IMR-90 (cell line): ENCODE data around the gene ATG7. TPM values are rescaled to one million over a fixed set of nuclear protein-coding genes. Genes with fewer than 3 reads are reported as not detected.

Experiments
- ATAC-seq: fragments of 200-7000 bp; cut with Tn5 transposase; 2 replicates; pipeline ENCODE4 v1.9.1; 2020; ENCODE audit warnings: low read depth, mild to moderate bottlenecking, moderate library complexity
- BruUV-seq: library from RNA; stranded (reverse); fragments of 400-500 nt; replicated peaks from 2 replicates; lab custom pipeline; 2021; lab: Mats Ljungman, UMichigan
- CTCF ChIA-PET: fragments of 300-600 bp; formaldehyde crosslinking; extraction: SDS; loops from one replicate; lab custom pipeline; 2021; ENCODE audit warnings: antibody characterized with exemption; lab: Yijun Ruan, JAX
- POLR2A ChIA-PET: fragments of 300-600 bp; sonication (Branson Sonifier 250); formaldehyde crosslinking; loops from one replicate; lab custom pipeline; 2022; ENCODE audit warnings: antibody characterized with exemption; ENCODE audit not compliant: unreplicated experiment; lab: Charles Lee
- DNase-seq: peaks from one replicate; pipeline ENCODE4 v3.0.0; 2013
- H2AFZ ChIP-seq: replicated peaks from 2 replicates; pipeline ENCODE3; 2013; ENCODE audit warnings: low read length, mild to moderate bottlenecking; ENCODE audit not compliant: poor library complexity
- H2AK5ac ChIP-seq: 2 replicates; pipeline ENCODE4 v1.6.1; 2013; ENCODE audit warnings: low read depth, low read length, inconsistent platforms
- H2AK9ac ChIP-seq: replicated peaks from 2 replicates; pipeline ENCODE3; 2013; ENCODE audit warnings: mild to moderate bottlenecking, low read depth, low read length, moderate library complexity; ENCODE audit not compliant: poor library complexity
- H2BK120ac ChIP-seq: 2 replicates; pipeline ENCODE4 v1.6.1; 2013; ENCODE audit warnings: low read depth, low read length, inconsistent platforms
- H2BK15ac ChIP-seq: 3 replicates; pipeline ENCODE4 v1.6.1; 2013; ENCODE audit warnings: low read depth, low read length, inconsistent platforms
- H2BK20ac ChIP-seq: 2 replicates; pipeline ENCODE4 v1.6.1; 2013; ENCODE audit warnings: low read depth, mild to moderate bottlenecking, inconsistent platforms, low read length, moderate library complexity
- H2BK5ac ChIP-seq: 2 replicates; pipeline ENCODE4 v1.6.1; 2013; ENCODE audit warnings: mild to moderate bottlenecking, low read depth, low read length, inconsistent platforms; ENCODE audit not compliant: poor library complexity, severe bottlenecking
- H3K14ac ChIP-seq: replicated peaks from 2 replicates; pipeline ENCODE4 v1.6.1; 2013; ENCODE audit warnings: low read depth, low read length, inconsistent platforms
- H3K18ac ChIP-seq: 2 replicates; pipeline ENCODE4 v1.6.1; 2013; ENCODE audit warnings: low read depth, low read length, control low read depth
- H3K23ac ChIP-seq: 2 replicates; pipeline ENCODE4 v1.6.1; 2013; ENCODE audit warnings: low read depth, low read length, inconsistent platforms
- H3K27ac ChIP-seq: 2 replicates; pipeline ENCODE4 v1.5.1; 2013; ENCODE audit warnings: mild to moderate bottlenecking, control low read depth, low read length; ENCODE audit not compliant: insufficient read depth
- H3K27me3 ChIP-seq: 2 replicates; pipeline ENCODE4 v1.6.1; 2013; ENCODE audit warnings: low read length; ENCODE audit not compliant: control insufficient read depth, insufficient read depth
- H3K36me3 ChIP-seq: 2 replicates; pipeline ENCODE4 v1.6.1; 2013; ENCODE audit warnings: low read length, mixed read lengths; ENCODE audit not compliant: control insufficient read depth, insufficient read depth
- H3K4ac ChIP-seq: 2 replicates; pipeline ENCODE4 v1.6.1; 2013; ENCODE audit warnings: low read depth, low read length, inconsistent platforms
- H3K4me1 ChIP-seq: 2 replicates; pipeline ENCODE4 v1.6.1; 2013; ENCODE audit warnings: low read length, mixed read lengths; ENCODE audit not compliant: control insufficient read depth, insufficient read depth
- H3K4me2 ChIP-seq: 2 replicates; pipeline ENCODE4 v1.6.1; 2013; ENCODE audit warnings: low read depth, mild to moderate bottlenecking, control low read depth, low read length, moderate library complexity
- H3K4me3 ChIP-seq: 2 replicates; pipeline ENCODE4 v1.5.1; 2013; ENCODE audit warnings: low read depth, mild to moderate bottlenecking, control low read depth, low read length, moderate library complexity; ENCODE audit not compliant: insufficient read depth
- H3K56ac ChIP-seq: 2 replicates; pipeline ENCODE4 v1.6.1; 2013; ENCODE audit warnings: low read length, inconsistent platforms; ENCODE audit not compliant: insufficient read depth; ENCODE audit errors: extremely low read depth
- H3K79me1 ChIP-seq, 2 experiments: 2 replicates each; pipeline ENCODE4 v1.6.1; 2013; ENCODE audit warnings: low read length in 2 of 2, inconsistent platforms in 1 of 2, low read depth in 1 of 2
- H3K9ac ChIP-seq: 2 replicates; pipeline ENCODE4 v1.6.1; 2013; ENCODE audit warnings: low read depth, low read length, control low read depth
- H3K9me1 ChIP-seq: 2 replicates; pipeline ENCODE4 v1.6.1; 2013; ENCODE audit warnings: low read length, inconsistent platforms; ENCODE audit not compliant: insufficient read depth
- H3K9me3 ChIP-seq: 2 replicates; pipeline ENCODE4 v1.6.1; 2013; ENCODE audit warnings: low read length; ENCODE audit not compliant: control insufficient read depth, insufficient read depth
- H4K20me1 ChIP-seq: 2 replicates; pipeline ENCODE4 v1.6.1; 2013; ENCODE audit warnings: low read length, inconsistent platforms; ENCODE audit not compliant: insufficient read depth
- H4K5ac ChIP-seq: 2 replicates; pipeline ENCODE4 v1.6.1; 2013; ENCODE audit warnings: mild to moderate bottlenecking, low read depth, low read length, control low read depth
- H4K8ac ChIP-seq, 2 experiments: 2 replicates each; pipeline ENCODE4 v1.6.1; 2013; ENCODE audit warnings: low read depth in 2 of 2, low read length in 2 of 2, control low read depth in 1 of 2, inconsistent platforms in 1 of 2
- H4K91ac ChIP-seq: 2 replicates; pipeline ENCODE4 v1.6.1; 2013; ENCODE audit warnings: low read depth, low read length, inconsistent platforms; ENCODE audit not compliant: insufficient read depth
- CEBPB ChIP-seq: IDR thresholded peaks from 2 replicates; pipeline ENCODE4 v1.6.1; 2012; ENCODE audit warnings: low read depth, low read length, improper control_type of control experiment
- FOS ChIP-seq: fragments of 150-350 bp; IDR thresholded peaks from 2 replicates; pipeline ENCODE4 v1.6.1; 2016; ENCODE audit warnings: low read depth, low read length
- POLR2A ChIP-seq: IDR thresholded peaks from 2 replicates; pipeline ENCODE4 v1.6.1; 2012; ENCODE audit warnings: mild to moderate bottlenecking, low read depth, low read length
- WGBS, 2 experiments: methylation state at CpG; one replicate each; pipeline versions ENCODE4 v1.1.5 to v1.1.7; 2013; ENCODE audit warnings: missing lambda C conversion rate in 2 of 2; ENCODE audit not compliant: insufficient read length in 1 of 2; ENCODE audit errors: extremely low coverage in 2 of 2; 5-methylcytosine and 5-hydroxymethylcytosine counted together
- dilution Hi-C: fragments of 300-500 bp; cut with HindIII; formaldehyde crosslinking; loops from one replicate; pipeline ENCODE4 v1.14.3; 2018; ENCODE audit warnings: low sequenced_read_pairs; ENCODE audit not compliant: unreplicated experiment
- in situ Hi-C: fragments of 300-500 bp; cut with MboI; formaldehyde crosslinking; loops from 3 replicates; pipeline ENCODE4 v1.14.3; 2019; ENCODE audit warnings: low sequenced_read_pairs, inconsistent platforms, mixed read lengths
- intact Hi-C: fragments of 100-400 bp; cut with micrococcal nuclease; formaldehyde crosslinking; loops from 2 replicates; pipeline ENCODE4 v1.10.0; 2022
- polyA plus RNA-seq, 3 experiments: library from polyadenylated mRNA; depleted of rRNA; stranded (reverse); fragments of >200 nt; gene quantifications; 2 replicates each; pipeline ENCODE4 v1.2.3, GENCODE V29; 2012; ENCODE audit warnings: low replicate concordance in 1 of 3
- total RNA-seq: library from RNA; depleted of rRNA; stranded (reverse); fragments of >200 nt; gene quantifications from 2 replicates; pipeline ENCODE4 v1.2.3, GENCODE V29; 2012
- TF ChIP-seq, protein P1 (sequence below): fragments of 150-350 bp; IDR thresholded peaks from 2 replicates; pipeline ENCODE4 v1.6.1; 2016; ENCODE audit warnings: low read depth, mild to moderate bottlenecking, low read length, moderate library complexity, borderline replicate concordance

ATG7 gene
- total and polyA plus RNA-seq, 2 of the 4 experiments (the other 2 are of a cell fraction): 15.6 to 51.4 TPM

DNA sequence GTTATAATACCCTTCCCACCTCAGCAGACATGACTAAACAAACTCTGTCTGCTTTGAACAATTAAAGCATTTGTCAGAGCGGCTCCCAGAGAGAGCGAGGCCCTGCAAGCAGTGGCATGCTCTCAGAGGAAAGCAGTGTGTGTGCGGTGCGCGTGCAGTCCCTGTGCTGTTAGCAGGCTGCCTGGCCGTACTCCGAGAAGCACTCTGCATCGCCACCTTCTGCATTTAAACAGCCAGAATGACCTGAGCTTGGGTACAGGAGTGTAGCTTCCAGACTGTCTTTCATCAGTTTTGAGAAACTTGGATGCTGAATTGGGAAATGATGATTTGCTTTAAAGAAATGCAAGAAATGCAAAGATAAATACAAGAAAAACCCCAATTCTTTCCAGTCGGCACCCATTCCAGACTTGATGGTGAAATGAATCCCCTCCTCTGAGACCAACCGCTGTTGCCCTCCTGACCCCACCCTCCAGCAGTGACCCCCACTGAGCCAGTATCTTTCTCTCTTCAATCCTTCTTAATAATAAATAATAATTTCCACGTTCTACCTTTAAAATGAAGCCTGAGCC, 258.0 kb downstream of the ATG7 start (continued):
- no peak for TF ChIP-seq POLR2A
- TF ChIP-seq FOS: peak; percentile 36

DNA sequence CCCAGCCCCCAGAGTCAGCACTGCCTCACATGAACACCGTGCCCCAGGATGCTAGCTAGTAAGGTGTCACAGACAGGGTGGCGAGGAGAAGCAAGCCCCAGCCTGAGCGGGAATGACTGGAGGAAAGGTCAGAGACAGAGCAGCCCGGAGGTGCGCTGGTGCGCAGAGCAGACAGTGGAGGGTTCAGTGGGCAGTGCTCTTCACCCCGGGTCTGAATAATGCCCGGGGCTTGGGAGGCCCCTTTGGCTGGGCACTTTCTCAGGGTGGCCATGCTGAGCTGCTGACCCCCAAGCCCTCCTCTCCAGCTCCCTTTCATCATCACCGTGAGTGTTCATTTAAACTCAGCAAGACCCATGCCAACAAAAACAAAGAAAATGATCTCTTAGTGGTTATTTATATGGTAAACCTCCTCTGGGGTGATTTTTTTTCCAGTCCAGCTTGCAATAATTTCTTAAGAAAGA, 260.8 kb downstream of the ATG7 start:
- no peak overlapping the region for H3K56ac ChIP-seq
- TF ChIP-seq, protein P1, sequence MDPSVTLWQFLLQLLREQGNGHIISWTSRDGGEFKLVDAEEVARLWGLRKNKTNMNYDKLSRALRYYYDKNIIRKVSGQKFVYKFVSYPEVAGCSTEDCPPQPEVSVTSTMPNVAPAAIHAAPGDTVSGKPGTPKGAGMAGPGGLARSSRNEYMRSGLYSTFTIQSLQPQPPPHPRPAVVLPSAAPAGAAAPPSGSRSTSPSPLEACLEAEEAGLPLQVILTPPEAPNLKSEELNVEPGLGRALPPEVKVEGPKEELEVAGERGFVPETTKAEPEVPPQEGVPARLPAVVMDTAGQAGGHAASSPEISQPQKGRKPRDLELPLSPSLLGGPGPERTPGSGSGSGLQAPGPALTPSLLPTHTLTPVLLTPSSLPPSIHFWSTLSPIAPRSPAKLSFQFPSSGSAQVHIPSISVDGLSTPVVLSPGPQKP: no peak
- TF ChIP-seq CEBPB: peak; percentile 67
- H3K9me3 ChIP-seq: no peaks in the 10 kb centered on the region
- no peak overlapping the region for H3K4me3 ChIP-seq
- ChIA-PET POLR2A (no interaction called here), CTCF (no interaction called here)
- peak overlapping the region; percentile 36; the same call in 1 of the 2 replicates for H3K4me2 ChIP-seq
- H3K4me1 ChIP-seq: peaks cover 26% of the 10 kb centered on the region
- BruUV-seq: no TSS peak
- 0 out of 2 replicates have a peak overlapping the region, but pooled peaks have one; percentile 44 for H3K23ac ChIP-seq
- H3K27ac ChIP-seq: peak overlapping the region; percentile 34; the same call in 1 of the 2 replicates
- 0 out of 3 replicates have a peak overlapping the region, but pooled peaks have one; percentile 31 for H2BK15ac ChIP-seq
- H3K79me1 ChIP-seq: peaks cover 15 to 26% of the 10 kb centered on the region in 2 experiments; a peak in 3 of 4 replicates
- H3K9me1 ChIP-seq: peaks cover 29% of the 10 kb centered on the region
- H4K91ac ChIP-seq: peak overlapping the region; percentile 43; the same call in 1 of the 2 replicates
- in situ Hi-C loops: no loop called here
- DNase-seq: peak; percentile 79
- peak overlapping the region; percentile 59 for H2BK120ac ChIP-seq
- no peaks in the 10 kb centered on the region for H3K27me3 ChIP-seq
- H2AFZ ChIP-seq: no peak overlapping the region
- H3K9ac ChIP-seq: no peak overlapping the region
- H2AK5ac ChIP-seq: peak overlapping the region; percentile 74; the same call in 1 of the 2 replicates
- peak overlapping the region; percentile 24; the same call in 1 of the 2 replicates for H3K18ac ChIP-seq
- H3K14ac ChIP-seq: no peak overlapping the region
- H2AK9ac ChIP-seq: peak overlapping the region; percentile 1
- dilution Hi-C loops: no loop called here
- H4K8ac ChIP-seq: peak overlapping the region in 1 of 2 experiments; percentile 53; a peak in 1 of 4 replicates
- WGBS, 2 experiments: 62% methylated on average over 2 of the region's 9 CpGs; no CpG with 5 or more reads in 1 of the 2 experiments
- H2BK5ac ChIP-seq: peak overlapping the region; percentile 9
- peak overlapping the region; percentile 8; the same call in 1 of the 2 replicates for H4K5ac ChIP-seq
- no peak for ATAC-seq
- intact Hi-C loops: loop anchor here (5.0 kb wide), 1 partner anchor 156 kb away; no protein-coding TSS in a partner anchor
- H3K36me3 ChIP-seq: no peaks in the 10 kb centered on the region
- peak overlapping the region; percentile 79 for H3K4ac ChIP-seq
- no peaks in the 10 kb centered on the region; the same call in 1 of the 2 replicates for H4K20me1 ChIP-seq
- peak overlapping the region; percentile 58; the same call in 1 of the 2 replicates for H2BK20ac ChIP-seq
